ENCODE results near the gene NUDCD2. TPM values are rescaled to one million over a fixed set of nuclear protein-coding genes. Genes with fewer than 3 reads are reported as not detected.
A peak's percentile ranks its signal among the peaks of the same experiment; 100 is the strongest.

The NUDCD2 gene, protein sequence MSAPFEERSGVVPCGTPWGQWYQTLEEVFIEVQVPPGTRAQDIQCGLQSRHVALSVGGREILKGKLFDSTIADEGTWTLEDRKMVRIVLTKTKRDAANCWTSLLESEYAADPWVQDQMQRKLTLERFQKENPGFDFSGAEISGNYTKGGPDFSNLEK
- 10 to 100 TPM; 15.9 to 19.1 TPM for total RNA-seq
- long read RNA-seq, full-length matches to known transcripts: 29 of 34 reads
- long read RNA-seq, partial matches to known transcripts: 0 of 34 reads
- long read RNA-seq, other reads (novel, unspliced or antisense): 5 of 34 reads

- intact Hi-C loops (cut with DNase I, micrococcal nuclease): loop anchor here in 1 of 2 donors (2.0 kb wide), 1 partner anchor 43 kb away; no protein-coding TSS in a partner anchor
- peak; percentile 87 for ATAC-seq
Measured at GRCh38 chr5:163459819-163460561, at the start of gene NUDCD2. NUDCD2 (minus strand) TSS chr5:163460102; CDS start chr5:163460050, 52 bp downstream.

DNA sequence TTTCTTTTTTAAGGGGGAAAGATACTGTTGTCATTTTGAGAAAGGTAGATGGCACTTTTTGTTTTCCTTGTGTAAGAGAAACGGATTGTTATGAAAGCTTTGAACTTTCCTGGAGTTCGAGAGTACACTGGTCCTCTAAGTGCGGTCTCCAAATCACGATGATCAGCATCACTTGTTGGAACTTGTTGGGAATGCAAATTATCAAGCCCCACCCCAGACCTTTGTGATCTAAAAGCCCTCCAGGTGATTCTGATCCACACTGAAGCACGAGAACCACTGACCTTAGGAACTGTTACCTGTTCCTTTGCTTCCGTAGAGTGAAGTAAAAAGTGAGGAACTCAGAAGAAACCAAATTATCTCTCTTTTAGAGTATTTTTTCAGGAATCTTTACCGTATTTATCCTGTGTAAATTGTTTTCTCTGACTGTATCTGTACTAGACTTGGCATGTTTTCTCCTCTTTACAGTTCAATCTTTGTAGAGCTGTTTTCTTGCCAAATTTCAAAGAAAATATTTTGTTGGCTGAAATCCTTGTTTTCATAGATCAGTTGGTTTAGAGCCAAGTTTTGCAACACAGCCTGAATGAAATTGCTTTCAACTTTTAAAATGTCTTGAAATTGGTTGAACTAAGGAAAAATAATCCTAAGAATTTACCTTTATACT lies 49.5 kb upstream of the NUDCD2 start:
- DNase-seq: peak in 1 of 2 donors; percentile 52
- ATAC-seq: no peak
- intact Hi-C loops (cut with DNase I, micrococcal nuclease): no loop called here

More at GRCh38 chr5:163459819-163460561, at the start of gene NUDCD2:
- peak; percentile 97 to 98 for DNase-seq

GRCh38 chr5:163508753-163509152 lies 48.9 kb upstream of the NUDCD2 start:
- ATAC-seq (no peak), DNase-seq (no peak)
- intact Hi-C loops (cut with DNase I, micrococcal nuclease): no loop called here

DNA sequence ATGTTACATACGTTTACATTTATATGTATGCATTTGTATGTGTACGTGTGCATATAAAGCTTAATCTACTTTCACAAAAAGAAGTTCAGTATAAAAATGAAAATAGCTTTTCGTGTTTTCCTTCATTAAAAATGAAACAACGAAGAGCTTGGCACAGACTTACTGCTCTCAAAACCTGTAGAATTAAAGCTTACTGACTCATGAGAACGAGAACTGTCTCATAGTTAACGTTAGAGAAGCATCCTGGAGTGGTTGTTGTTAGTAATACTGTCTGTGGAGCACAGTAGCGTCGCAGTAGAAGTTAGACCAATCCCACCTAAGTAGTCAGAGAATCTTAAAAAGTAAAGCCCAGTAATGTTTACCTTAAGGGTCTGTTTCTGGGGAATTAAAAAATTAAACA lies 46.8 kb upstream of the NUDCD2 start:
- intact Hi-C loops (cut with DNase I, micrococcal nuclease): no loop called here
- DNase-seq (no peak), ATAC-seq (no peak)

- DNase-seq (no peak), ATAC-seq (no peak)
- intact Hi-C loops (cut with DNase I, micrococcal nuclease): no loop called here
Measured at GRCh38 chr5:163506095-163506457, 46.2 kb upstream of the NUDCD2 start.

DNA sequence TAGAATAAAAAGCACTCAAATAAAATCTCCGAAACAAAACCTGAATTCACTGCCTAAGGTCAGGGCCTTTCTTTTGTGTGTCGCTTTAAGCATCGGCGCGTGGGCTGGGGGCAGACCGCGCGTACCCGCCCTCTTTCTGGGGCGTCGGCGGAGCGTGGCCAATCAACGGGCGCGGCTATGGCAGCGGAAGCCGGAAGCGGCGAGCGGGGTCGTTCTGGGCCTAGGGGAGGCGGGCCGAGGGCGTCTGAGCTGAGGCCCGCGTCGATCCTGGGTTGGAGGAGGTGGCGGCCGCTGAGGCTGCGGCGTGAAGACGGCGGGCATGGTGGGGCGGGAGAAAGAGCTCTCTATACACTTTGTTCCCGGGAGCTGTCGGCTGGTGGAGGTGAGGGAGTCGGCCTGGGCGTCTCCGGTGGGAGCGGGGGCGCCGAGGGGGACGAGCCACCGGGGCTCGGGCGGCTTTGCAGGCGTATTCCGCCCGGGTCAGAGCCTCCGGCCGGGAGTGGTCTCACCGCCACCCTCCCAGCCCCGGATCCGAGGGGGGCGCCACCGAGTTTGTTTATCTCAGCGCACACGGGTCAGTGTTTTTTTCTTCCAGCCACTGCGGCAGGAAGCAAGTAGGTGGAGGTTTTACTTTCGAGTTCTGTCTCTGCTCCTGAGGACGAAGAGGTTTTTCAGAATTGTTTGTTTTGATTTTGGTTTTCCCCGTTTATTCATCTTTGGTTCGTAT lies 45.6 kb upstream of the NUDCD2 start, which contains the start of gene MAT2B:
Gene MAT2B (plus strand): TSS at position 252 of the 727 bp plus-strand sequence. CDS start 68 bp downstream, at position 320.
- DNase-seq: peak; percentile 96 to 97
- peak; percentile 90 for ATAC-seq
- intact Hi-C loops (cut with DNase I, micrococcal nuclease): no loop called here

GRCh38 chr5:163505049-163505367 lies 45.1 kb upstream of the NUDCD2 start:
- ATAC-seq (no peak), DNase-seq (no peak)
- intact Hi-C loops (cut with DNase I, micrococcal nuclease): no loop called here

DNA sequence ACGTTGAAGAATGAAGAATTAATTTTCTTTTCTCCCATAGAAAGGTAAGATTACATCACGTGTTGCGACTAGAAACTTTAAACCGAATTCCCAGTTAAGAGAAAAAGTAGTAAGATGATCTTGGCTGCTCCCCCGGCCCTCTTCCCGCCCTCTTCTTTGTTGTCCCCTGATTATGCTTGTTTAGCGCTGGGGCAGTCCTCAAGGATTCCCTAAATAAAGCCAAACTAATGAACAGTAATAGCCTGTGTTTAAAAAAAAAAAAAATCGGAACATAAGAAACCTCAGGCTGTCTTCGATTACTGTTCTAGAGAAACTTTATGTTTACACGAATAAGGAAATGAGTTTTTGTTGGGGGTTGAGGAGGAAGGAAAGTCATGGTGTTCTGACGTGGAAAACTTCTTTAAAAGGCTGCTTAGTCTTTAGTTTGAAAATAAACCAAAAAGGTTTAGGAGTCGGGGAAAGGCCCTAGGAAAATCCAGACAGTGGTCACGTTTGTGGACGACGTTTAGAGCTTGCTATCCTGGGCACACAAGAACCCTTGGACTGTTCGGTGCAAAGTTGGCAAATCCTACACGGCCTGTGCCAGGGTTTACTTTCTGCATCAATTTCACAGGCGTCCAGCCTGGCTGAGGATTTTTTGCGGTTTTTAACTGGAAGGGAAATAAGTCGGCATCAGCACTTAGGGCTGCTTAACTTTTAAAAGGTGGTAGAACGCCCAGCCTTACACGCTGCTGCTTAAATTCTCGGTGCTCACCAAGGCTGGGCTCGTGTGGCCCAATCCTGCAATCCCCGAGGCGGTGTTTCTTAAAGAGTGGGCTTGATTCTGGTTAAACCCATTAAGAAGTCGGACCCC lies 44.4 kb upstream of the NUDCD2 start:
- ATAC-seq (peak; percentile 39), DNase-seq (peak; percentile 57 to 64)
- intact Hi-C loops (cut with DNase I, micrococcal nuclease): no loop called here

DNA sequence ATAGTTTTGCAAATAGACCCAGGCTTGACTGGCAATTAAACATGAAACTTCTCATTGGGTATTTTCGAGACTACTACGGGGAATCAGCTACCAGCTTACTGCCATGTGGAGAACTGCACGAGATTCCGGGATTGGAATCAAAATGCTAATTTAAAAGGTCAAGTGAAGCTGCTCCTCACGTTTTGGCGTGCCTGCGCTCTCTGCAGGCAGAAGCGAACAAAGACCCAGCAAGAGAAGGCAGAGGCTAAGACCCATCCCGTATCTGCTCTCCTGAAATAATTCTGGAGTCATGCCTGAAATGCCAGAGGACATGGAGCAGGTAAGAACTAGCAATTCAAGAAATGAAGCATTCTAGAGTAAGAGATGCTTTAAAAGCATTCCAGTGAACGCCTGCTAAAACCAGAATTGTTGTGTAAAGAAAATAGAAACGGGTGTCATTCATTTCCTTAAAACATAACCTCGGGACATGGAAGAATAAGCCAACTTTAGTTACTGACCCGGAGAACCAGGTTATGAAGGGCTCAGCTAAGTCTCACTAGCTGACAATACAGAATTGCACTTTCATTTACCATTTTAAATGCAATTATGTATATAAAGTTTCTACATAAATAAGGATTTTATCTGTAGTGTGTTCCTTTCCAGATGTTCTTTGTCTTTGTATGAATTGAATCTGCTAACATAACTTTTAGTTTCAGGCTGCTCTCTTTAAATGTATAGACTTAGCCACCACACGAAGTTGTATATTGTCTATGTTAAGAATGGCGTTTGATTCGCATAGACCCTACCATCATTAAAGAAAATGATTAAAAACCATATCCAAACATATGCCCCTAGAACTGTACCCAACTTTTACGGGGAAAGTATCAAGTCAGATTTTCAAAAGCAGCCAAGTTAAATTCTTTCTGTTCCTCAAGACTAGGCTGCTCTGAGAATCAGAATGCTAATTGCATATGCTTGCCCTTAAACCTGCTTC lies 43.5 kb upstream of the NUDCD2 start:
- DNase-seq: peak; percentile 67 to 68
- intact Hi-C loops (cut with DNase I, micrococcal nuclease): loop anchor here in 1 of 2 donors (2.0 kb wide), 1 partner anchor 43 kb away; the partner anchor contains the start of genes HMMR and NUDCD2
- ATAC-seq: peak; percentile 40

GRCh38 chr5:163502521-163502920 lies 42.6 kb upstream of the NUDCD2 start:
- DNase-seq (no peak), ATAC-seq (no peak)
- intact Hi-C loops (cut with DNase I, micrococcal nuclease): loop anchor here in 1 of 2 donors (2.0 kb wide), 1 partner anchor 42 kb away; the partner anchor contains the start of genes HMMR and NUDCD2

DNA sequence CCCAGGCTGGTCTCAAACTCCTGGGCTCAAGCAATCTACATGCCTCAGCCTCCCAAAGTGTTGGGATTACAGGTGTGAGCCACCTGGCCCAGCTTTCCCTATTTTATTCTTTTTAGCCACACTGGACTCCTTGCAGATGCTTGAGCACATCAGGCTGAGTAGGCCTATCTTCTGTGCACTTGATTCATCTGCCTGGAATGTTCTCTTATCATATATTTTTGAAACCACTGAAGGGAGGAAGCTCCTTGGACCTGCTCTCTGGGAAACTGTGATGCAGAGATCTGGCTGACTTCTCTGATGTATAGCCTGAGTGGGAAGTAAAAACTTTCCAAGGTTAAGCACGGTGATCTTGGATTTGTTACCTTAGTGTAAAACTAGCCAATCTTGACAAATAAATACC lies 39.0 kb upstream of the NUDCD2 start:
- DNase-seq (no peak), ATAC-seq (no peak)
- intact Hi-C loops (cut with DNase I, micrococcal nuclease): no loop called here

DNA sequence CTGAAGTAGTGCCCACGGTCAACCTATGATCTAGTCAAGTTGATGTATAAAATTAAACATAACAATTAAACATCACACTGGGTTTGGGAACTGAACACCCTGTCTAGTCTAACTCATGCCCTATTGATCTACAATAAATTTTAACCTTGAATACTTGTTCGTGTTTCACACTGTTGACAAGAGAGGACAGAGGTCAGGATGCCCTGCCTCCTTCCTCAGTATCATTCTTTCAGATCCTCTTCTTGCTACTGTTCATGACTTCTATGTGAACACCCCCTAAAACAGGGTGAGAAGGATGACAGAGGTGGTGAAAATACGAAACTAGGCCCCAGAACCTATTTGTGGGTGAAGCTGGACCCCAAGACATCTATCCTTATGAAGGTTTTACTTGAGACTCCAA lies 37.4 kb upstream of the NUDCD2 start:
- intact Hi-C loops (cut with DNase I, micrococcal nuclease): no loop called here
- ATAC-seq: no peak

DNA sequence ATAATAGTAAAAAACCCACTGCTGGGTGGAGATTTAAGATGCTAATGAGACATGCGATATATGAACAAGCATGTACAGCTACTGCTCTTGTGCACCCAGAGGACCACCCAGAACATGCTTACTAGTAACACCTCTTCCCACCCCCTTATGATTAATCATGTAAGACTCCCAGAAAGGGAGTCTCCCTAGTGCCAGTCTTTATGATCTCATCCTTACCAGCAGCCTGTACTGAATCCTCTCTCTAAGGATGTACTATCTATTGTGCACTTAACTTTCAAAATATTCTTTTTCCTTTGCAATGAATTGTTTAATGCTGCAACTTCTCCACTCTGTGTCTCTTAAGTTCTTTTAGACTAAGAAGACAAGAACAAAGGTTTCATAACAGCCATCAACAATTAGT lies 36.4 kb upstream of the NUDCD2 start:
- DNase-seq (no peak), ATAC-seq (no peak)
- intact Hi-C loops (cut with DNase I, micrococcal nuclease): no loop called here

More for the DNA sequence above, 37.4 kb upstream of the NUDCD2 start:
- no peak for DNase-seq

DNA sequence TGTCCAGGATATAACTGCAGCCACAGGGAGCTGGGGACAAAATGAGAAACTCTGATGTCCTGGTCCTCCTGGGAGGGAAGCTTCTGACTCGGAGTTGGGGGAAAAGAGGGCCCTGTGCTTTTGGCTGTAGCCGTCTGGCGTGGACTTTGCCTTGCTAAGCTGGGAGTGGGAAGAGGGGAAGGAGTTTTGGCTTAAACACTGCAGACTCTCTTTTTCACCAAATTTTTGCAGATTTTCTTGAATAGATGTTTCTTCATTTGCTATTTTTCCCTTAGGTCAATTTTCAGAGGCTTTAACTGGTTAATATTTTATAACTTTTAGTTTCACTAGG lies 29.8 kb upstream of the NUDCD2 start:
- ATAC-seq (no peak), DNase-seq (no peak)
- intact Hi-C loops (cut with DNase I, micrococcal nuclease): no loop called here

GRCh38 chr5:163489055-163489744 lies 29.3 kb upstream of the NUDCD2 start:
- intact Hi-C loops (cut with DNase I, micrococcal nuclease): no loop called here
- ATAC-seq: no peak
- no peak for DNase-seq

GRCh38 chr5:163478982-163479271 lies 19.0 kb upstream of the NUDCD2 start:
- DNase-seq (no peak), ATAC-seq (no peak)
- intact Hi-C loops (cut with DNase I, micrococcal nuclease): no loop called here

Data from left colon (tissue), 2 donors.